ENCODE measurements around the gene SYNE3.

SYNE3 gene

GRCh38 chr14:95498622-95499353 lies 17.7 kb downstream of the SYNE3 start:
- Histone ChIP-seq H3K27me3 (ENCODE audit: control insufficient read depth, insufficient read depth, low read length) (no peaks in the 10 kb centered on the region), H3K4me1 (ENCODE audit: control insufficient read depth, low read depth, low read length) (no peaks in the 10 kb centered on the region), H3K9me3 (ENCODE audit: control insufficient read depth, low read depth, low read length) (no peaks in the 10 kb centered on the region), H3K36me3 (ENCODE audit: control insufficient read depth, low read depth, low read length) (no peaks in the 10 kb centered on the region), H3K27ac (ENCODE audit: low read length) (no peak overlapping the region), H3K4me3 (ENCODE audit: low read length) (no peak overlapping the region), H3K9ac (ENCODE audit: low read length) (no peak overlapping the region)

- Histone ChIP-seq H3K4me1 (ENCODE audit: control insufficient read depth, low read depth, low read length) (no peaks in the 10 kb centered on the region), H3K36me3 (ENCODE audit: control insufficient read depth, low read depth, low read length) (no peaks in the 10 kb centered on the region), H3K9ac (ENCODE audit: low read length) (no peak overlapping the region), H3K9me3 (ENCODE audit: control insufficient read depth, low read depth, low read length) (no peaks in the 10 kb centered on the region), H3K27me3 (ENCODE audit: control insufficient read depth, insufficient read depth, low read length) (no peaks in the 10 kb centered on the region), H3K4me3 (ENCODE audit: low read length) (no peak overlapping the region), H3K27ac (ENCODE audit: low read length) (no peak overlapping the region)
Measured at GRCh38 chr14:95497561-95498011, 18.9 kb downstream of the SYNE3 start.

GRCh38 chr14:95496690-95497259 lies 19.7 kb downstream of the SYNE3 start:
- Histone ChIP-seq H3K9ac (ENCODE audit: low read length) (no peak overlapping the region), H3K36me3 (ENCODE audit: control insufficient read depth, low read depth, low read length) (no peaks in the 10 kb centered on the region), H3K4me3 (ENCODE audit: low read length) (no peak overlapping the region), H3K27me3 (ENCODE audit: control insufficient read depth, insufficient read depth, low read length) (no peaks in the 10 kb centered on the region), H3K9me3 (ENCODE audit: control insufficient read depth, low read depth, low read length) (no peaks in the 10 kb centered on the region), H3K4me1 (ENCODE audit: control insufficient read depth, low read depth, low read length) (no peaks in the 10 kb centered on the region), H3K27ac (ENCODE audit: low read length) (no peak overlapping the region)

GRCh38 chr14:95496111-95496681 lies 20.3 kb downstream of the SYNE3 start:
- no peaks in the 10 kb centered on the region for H3K27me3 ChIP-seq (ENCODE audit: control insufficient read depth, insufficient read depth, low read length)
- H3K9ac ChIP-seq (ENCODE audit: low read length): no peak overlapping the region
- H3K27ac ChIP-seq (ENCODE audit: low read length): no peak overlapping the region
- no peaks in the 10 kb centered on the region for H3K4me1 ChIP-seq (ENCODE audit: control insufficient read depth, low read depth, low read length)
- no peaks in the 10 kb centered on the region for H3K36me3 ChIP-seq (ENCODE audit: control insufficient read depth, low read depth, low read length)
- no peaks in the 10 kb centered on the region for H3K9me3 ChIP-seq (ENCODE audit: control insufficient read depth, low read depth, low read length)
- H3K4me3 ChIP-seq (ENCODE audit: low read length): no peak overlapping the region

- Histone ChIP-seq H3K9ac (ENCODE audit: low read length) (no peak overlapping the region), H3K27me3 (ENCODE audit: control insufficient read depth, insufficient read depth, low read length) (no peaks in the 10 kb centered on the region), H3K36me3 (ENCODE audit: control insufficient read depth, low read depth, low read length) (no peaks in the 10 kb centered on the region), H3K4me1 (ENCODE audit: control insufficient read depth, low read depth, low read length) (no peaks in the 10 kb centered on the region), H3K4me3 (ENCODE audit: low read length) (no peak overlapping the region), H3K27ac (ENCODE audit: low read length) (no peak overlapping the region), H3K9me3 (ENCODE audit: control insufficient read depth, low read depth, low read length) (no peaks in the 10 kb centered on the region)
Measured at GRCh38 chr14:95495538-95496025, 20.9 kb downstream of the SYNE3 start.

- Histone ChIP-seq H3K4me3 (ENCODE audit: low read length) (no peak overlapping the region), H3K36me3 (ENCODE audit: control insufficient read depth, low read depth, low read length) (no peaks in the 10 kb centered on the region), H3K27me3 (ENCODE audit: control insufficient read depth, insufficient read depth, low read length) (no peaks in the 10 kb centered on the region), H3K27ac (ENCODE audit: low read length) (no peak overlapping the region), H3K9ac (ENCODE audit: low read length) (no peak overlapping the region), H3K4me1 (ENCODE audit: control insufficient read depth, low read depth, low read length) (no peaks in the 10 kb centered on the region), H3K9me3 (ENCODE audit: control insufficient read depth, low read depth, low read length) (no peaks in the 10 kb centered on the region)
Measured at GRCh38 chr14:95495076-95495475, 21.4 kb downstream of the SYNE3 start.

- Histone ChIP-seq H3K4me1 (ENCODE audit: control insufficient read depth, low read depth, low read length) (no peaks in the 10 kb centered on the region), H3K36me3 (ENCODE audit: control insufficient read depth, low read depth, low read length) (no peaks in the 10 kb centered on the region), H3K9me3 (ENCODE audit: control insufficient read depth, low read depth, low read length) (no peaks in the 10 kb centered on the region), H3K27ac (ENCODE audit: low read length) (no peak overlapping the region), H3K9ac (ENCODE audit: low read length) (no peak overlapping the region), H3K4me3 (ENCODE audit: low read length) (no peak overlapping the region), H3K27me3 (ENCODE audit: control insufficient read depth, insufficient read depth, low read length) (no peaks in the 10 kb centered on the region)
Measured at GRCh38 chr14:95494456-95494855, 22.0 kb downstream of the SYNE3 start.

- Histone ChIP-seq H3K4me3 (ENCODE audit: low read length) (no peak overlapping the region), H3K9ac (ENCODE audit: low read length) (no peak overlapping the region), H3K27me3 (ENCODE audit: control insufficient read depth, insufficient read depth, low read length) (no peaks in the 10 kb centered on the region), H3K4me1 (ENCODE audit: control insufficient read depth, low read depth, low read length) (no peaks in the 10 kb centered on the region), H3K27ac (ENCODE audit: low read length) (no peak overlapping the region), H3K9me3 (ENCODE audit: control insufficient read depth, low read depth, low read length) (no peaks in the 10 kb centered on the region), H3K36me3 (ENCODE audit: control insufficient read depth, low read depth, low read length) (no peaks in the 10 kb centered on the region)
Measured at GRCh38 chr14:95493976-95494375, 22.5 kb downstream of the SYNE3 start.

GRCh38 chr14:95493503-95493902 lies 22.9 kb downstream of the SYNE3 start:
- Histone ChIP-seq H3K9ac (ENCODE audit: low read length) (no peak overlapping the region), H3K4me1 (ENCODE audit: control insufficient read depth, low read depth, low read length) (no peaks in the 10 kb centered on the region), H3K9me3 (ENCODE audit: control insufficient read depth, low read depth, low read length) (no peaks in the 10 kb centered on the region), H3K36me3 (ENCODE audit: control insufficient read depth, low read depth, low read length) (no peaks in the 10 kb centered on the region), H3K27ac (ENCODE audit: low read length) (no peak overlapping the region), H3K4me3 (ENCODE audit: low read length) (no peak overlapping the region), H3K27me3 (ENCODE audit: control insufficient read depth, insufficient read depth, low read length) (no peaks in the 10 kb centered on the region)

GRCh38 chr14:95491936-95492608 lies 24.4 kb downstream of the SYNE3 start:
- Histone ChIP-seq H3K27ac (ENCODE audit: low read length) (no peak overlapping the region), H3K9me3 (ENCODE audit: control insufficient read depth, low read depth, low read length) (no peaks in the 10 kb centered on the region), H3K27me3 (ENCODE audit: control insufficient read depth, insufficient read depth, low read length) (no peaks in the 10 kb centered on the region), H3K4me3 (ENCODE audit: low read length) (no peak overlapping the region), H3K9ac (ENCODE audit: low read length) (no peak overlapping the region), H3K36me3 (ENCODE audit: control insufficient read depth, low read depth, low read length) (no peaks in the 10 kb centered on the region), H3K4me1 (ENCODE audit: control insufficient read depth, low read depth, low read length) (no peaks in the 10 kb centered on the region)

- H3K4me3 ChIP-seq (ENCODE audit: low read length): no peak overlapping the region
- no peaks in the 10 kb centered on the region for H3K27me3 ChIP-seq (ENCODE audit: control insufficient read depth, insufficient read depth, low read length)
- no peaks in the 10 kb centered on the region for H3K36me3 ChIP-seq (ENCODE audit: control insufficient read depth, low read depth, low read length)
- H3K9me3 ChIP-seq (ENCODE audit: control insufficient read depth, low read depth, low read length): no peaks in the 10 kb centered on the region
- H3K9ac ChIP-seq (ENCODE audit: low read length): no peak overlapping the region
- H3K27ac ChIP-seq (ENCODE audit: low read length): no peak overlapping the region
- no peaks in the 10 kb centered on the region for H3K4me1 ChIP-seq (ENCODE audit: control insufficient read depth, low read depth, low read length)
Measured at GRCh38 chr14:95490727-95491451, 25.6 kb downstream of the SYNE3 start.
